Measurements from ENCODE around the gene BRIX1.

Gene BRIX1, protein sequence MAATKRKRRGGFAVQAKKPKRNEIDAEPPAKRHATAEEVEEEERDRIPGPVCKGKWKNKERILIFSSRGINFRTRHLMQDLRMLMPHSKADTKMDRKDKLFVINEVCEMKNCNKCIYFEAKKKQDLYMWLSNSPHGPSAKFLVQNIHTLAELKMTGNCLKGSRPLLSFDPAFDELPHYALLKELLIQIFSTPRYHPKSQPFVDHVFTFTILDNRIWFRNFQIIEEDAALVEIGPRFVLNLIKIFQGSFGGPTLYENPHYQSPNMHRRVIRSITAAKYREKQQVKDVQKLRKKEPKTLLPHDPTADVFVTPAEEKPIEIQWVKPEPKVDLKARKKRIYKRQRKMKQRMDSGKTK

DNA sequence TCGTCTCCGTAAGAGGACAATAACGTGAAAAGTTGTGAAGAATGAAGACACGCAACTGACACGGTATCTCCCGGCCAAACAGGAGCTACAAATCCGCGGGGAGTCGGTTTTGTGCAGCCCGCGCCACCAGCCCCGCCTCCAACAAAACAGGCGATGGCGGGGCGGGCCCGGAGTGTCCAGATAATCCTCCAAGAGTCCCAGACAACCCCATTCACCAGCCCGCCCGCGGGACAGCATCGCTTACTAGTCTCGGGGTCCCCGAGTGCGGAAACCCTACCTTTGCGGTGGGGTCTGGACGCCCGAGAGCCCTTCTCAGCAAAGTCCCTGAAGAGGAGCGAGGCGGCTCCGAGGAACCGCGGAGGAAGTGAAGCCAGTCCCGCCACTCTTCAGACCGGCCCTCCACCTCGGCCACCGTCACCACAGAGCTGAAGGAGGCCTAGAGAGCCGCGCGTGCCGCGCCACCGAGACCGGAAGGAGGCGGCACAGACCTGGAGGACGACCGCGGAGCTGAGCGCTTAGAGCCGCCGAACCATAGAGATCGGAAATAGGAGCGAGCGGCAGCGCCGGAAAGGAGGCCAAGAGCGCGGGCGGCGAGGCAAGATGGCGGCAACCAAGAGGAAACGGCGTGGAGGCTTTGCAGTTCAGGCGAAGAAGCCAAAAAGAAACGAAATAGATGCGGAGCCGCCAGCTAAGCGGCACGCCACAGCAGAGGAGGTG, at the start of gene BRIX1, which contains the start of gene RAD1:
BRIX1 (plus strand) TSS at position 573 of the 717 bp plus-strand sequence; CDS start at position 601, 28 bp downstream.
RAD1 (minus strand) TSS at position 366 of the 717 bp plus-strand sequence. CDS start 612 bp downstream, outside the sequence.
- peak within 1 kb of the TSS; percentile 92 for H3K4me3 ChIP-seq (ENCODE audit: low read length)

DNA sequence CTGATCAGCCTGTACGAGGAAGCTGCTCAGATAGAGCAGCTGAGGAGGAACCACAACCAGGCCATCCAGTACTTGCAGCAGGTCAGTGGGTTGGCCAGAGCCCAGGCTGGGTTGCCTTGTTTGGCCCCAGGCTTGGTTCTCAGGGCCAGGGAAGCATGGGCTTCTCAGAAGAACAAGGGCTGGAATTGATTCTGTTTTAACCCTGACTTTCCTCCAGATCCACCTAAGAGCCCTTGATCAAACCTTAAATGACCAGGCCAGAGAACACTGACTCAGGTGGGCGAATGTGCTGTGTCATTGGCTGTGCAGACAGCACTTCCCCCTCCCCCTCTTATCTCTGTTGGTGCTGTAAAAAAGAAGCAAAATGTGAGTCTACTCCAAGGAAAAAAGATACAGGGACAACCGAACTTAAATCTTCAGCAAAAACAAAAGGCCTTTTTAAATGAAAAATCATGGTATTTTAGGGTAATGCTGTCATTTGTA, 48.5 kb upstream of the BRIX1 start:
- H3K4me3 ChIP-seq (ENCODE audit: low read length) = no peak overlapping the region
- no peak for DNase-seq (ENCODE audit: low read depth)
- TF ChIP-seq, protein P1, sequence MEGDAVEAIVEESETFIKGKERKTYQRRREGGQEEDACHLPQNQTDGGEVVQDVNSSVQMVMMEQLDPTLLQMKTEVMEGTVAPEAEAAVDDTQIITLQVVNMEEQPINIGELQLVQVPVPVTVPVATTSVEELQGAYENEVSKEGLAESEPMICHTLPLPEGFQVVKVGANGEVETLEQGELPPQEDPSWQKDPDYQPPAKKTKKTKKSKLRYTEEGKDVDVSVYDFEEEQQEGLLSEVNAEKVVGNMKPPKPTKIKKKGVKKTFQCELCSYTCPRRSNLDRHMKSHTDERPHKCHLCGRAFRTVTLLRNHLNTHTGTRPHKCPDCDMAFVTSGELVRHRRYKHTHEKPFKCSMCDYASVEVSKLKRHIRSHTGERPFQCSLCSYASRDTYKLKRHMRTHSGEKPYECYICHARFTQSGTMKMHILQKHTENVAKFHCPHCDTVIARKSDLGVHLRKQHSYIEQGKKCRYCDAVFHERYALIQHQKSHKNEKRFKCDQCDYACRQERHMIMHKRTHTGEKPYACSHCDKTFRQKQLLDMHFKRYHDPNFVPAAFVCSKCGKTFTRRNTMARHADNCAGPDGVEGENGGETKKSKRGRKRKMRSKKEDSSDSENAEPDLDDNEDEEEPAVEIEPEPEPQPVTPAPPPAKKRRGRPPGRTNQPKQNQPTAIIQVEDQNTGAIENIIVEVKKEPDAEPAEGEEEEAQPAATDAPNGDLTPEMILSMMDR (IDR thresholded peaks at IDR 0.05; ENCODE audit: insufficient read depth, low read depth, low read length, missing control alignments) = no peak

More for the DNA sequence above, at the start of gene BRIX1, which contains the start of gene RAD1:
- DNase-seq (ENCODE audit: low read depth) = peak; percentile 99
- TF ChIP-seq, protein P1 (IDR thresholded peaks at IDR 0.05; ENCODE audit: insufficient read depth, low read depth, low read length, missing control alignments) = no peak

DNA sequence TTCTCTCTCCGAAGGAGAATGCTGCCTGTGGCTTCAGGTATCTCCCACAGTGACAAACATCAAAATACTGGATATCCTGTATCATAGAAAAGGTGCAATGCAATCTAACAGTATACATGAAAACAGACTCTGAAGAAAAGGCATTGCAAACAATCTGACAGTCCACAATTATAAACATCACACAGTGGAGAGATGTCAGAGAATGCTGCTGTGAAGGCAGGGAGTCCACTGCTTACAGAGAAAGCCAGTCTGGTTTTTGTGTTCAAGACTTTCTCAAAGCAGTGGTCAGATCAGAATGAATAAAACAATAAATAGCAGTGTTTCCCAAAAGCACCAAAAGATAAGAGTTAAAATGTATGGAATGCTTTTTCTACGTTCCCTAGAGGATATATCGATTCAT, 47.9 kb upstream of the BRIX1 start:
- H3K4me3 ChIP-seq (ENCODE audit: low read length) = no peak overlapping the region
- TF ChIP-seq, protein P1 (IDR thresholded peaks at IDR 0.05; ENCODE audit: insufficient read depth, low read depth, low read length, missing control alignments) = no peak
- no peak for DNase-seq (ENCODE audit: low read depth)

DNA sequence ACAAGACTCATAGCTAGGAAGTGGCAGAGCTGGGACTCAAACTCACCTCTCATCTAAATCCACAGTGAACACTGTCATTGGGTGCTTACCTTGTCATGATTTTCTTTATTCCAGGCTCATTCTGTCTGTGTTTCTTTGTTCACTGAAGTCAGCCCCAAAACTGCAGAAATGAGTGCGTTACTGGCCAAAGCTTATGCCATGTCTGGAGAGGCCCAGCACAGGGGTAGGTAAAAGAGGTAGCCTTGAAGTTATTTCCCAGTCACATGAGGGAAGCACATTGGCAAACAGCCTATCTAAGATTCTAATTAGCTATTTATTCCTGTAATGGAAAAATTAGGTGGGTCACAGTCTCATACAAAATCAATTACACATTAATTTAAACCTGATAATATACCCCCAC, 46.7 kb upstream of the BRIX1 start:
- no peak for DNase-seq (ENCODE audit: low read depth)
- TF ChIP-seq, protein P1 (IDR thresholded peaks at IDR 0.05; ENCODE audit: insufficient read depth, low read depth, low read length, missing control alignments) = no peak
- H3K4me3 ChIP-seq (ENCODE audit: low read length) = no peak overlapping the region

DNA sequence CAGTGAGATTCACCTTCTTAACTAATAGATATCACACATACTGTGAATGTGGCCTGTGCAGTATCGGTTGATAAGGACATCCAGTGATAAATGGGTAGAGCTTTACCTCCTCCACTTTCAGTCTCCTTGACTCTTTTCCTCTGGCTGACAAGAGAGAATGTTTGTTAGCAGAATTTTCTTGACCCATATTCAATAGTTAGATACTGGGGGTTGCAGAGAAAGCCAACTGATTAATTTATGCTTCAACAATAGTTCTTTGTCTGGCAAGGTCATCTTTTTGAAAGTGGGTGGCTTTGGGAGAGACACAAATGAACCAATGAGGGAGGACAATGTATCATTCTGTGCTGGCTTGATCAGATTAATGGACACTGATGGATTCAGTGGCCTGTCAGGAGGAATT, 46.3 kb upstream of the BRIX1 start:
- DNase-seq (ENCODE audit: low read depth) = no peak
- H3K4me3 ChIP-seq (ENCODE audit: low read length) = no peak overlapping the region
- TF ChIP-seq, protein P1 (IDR thresholded peaks at IDR 0.05; ENCODE audit: insufficient read depth, low read depth, low read length, missing control alignments) = no peak

DNA sequence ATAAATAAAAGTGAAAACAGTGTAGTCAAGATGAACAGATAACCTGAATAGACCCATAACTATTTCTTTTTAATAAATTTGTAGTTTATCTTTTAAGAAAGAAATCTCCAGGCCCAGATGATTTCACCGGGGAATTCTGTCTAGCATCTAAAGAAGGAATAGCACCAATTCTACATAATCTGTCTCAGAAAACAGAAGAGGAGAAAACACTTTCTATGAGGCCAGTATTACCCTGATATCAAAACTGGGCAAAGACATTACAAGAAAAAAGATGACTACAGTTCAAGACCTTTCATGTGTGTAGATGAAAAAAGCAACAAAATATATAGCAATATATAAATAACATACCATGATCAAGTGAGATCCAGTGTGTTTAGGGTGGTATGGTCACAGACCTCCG, 45.1 kb upstream of the BRIX1 start:
- TF ChIP-seq, protein P1 (IDR thresholded peaks at IDR 0.05; ENCODE audit: insufficient read depth, low read depth, low read length, missing control alignments) = no peak
- no peak overlapping the region for H3K4me3 ChIP-seq (ENCODE audit: low read length)
- no peak for DNase-seq (ENCODE audit: low read depth)

Measured in epithelial cell of esophagus (primary cell).